Ureter (tissue), 1 donor: ENCODE measurements around the gene CFAP119. TPM values are rescaled to one million over a fixed set of nuclear protein-coding genes. Genes with fewer than 3 reads are reported as not detected.

ENCODE experiments used
- DNase-seq: peaks from one replicate; pipeline ENCODE4 v3.0.0-alpha.2; 2020; ENCODE audit warnings: low spot score
- total RNA-seq: library from RNA; stranded (reverse); gene quantifications from one replicate; pipeline ENCODE4 v1.2.4, GENCODE V29; 2023
- donor health status: DM: yes; HTN: yes; CAD: no.

The CFAP119 gene
- total RNA-seq, 1 donor from 2014 or later, result 8.7 TPM

- peak; percentile 94 for DNase-seq
Observed at GRCh38 chr16:30740364-30741251, 21.3 kb downstream of the CFAP119 start.

GRCh38 chr16:30738984-30739951 is 22.6 kb downstream of the CFAP119 start:
- DNase-seq, result no peak

GRCh38 chr16:30737794-30738648 is 23.8 kb downstream of the CFAP119 start:
- DNase-seq, result no peak

- no peak for DNase-seq
Observed at GRCh38 chr16:30736995-30737793, 24.7 kb downstream of the CFAP119 start.

- DNase-seq, result no peak
Observed at GRCh38 chr16:30731411-30731810, 30.5 kb downstream of the CFAP119 start.

- no peak for DNase-seq
Observed at GRCh38 chr16:30728899-30729672, 32.8 kb downstream of the CFAP119 start.

- DNase-seq, result no peak
Observed at GRCh38 chr16:30728321-30728720, 33.5 kb downstream of the CFAP119 start.

GRCh38 chr16:30725418-30725792 is 36.5 kb downstream of the CFAP119 start:
- DNase-seq, result no peak

- DNase-seq, result no peak
Observed at GRCh38 chr16:30724641-30725417, 37.0 kb downstream of the CFAP119 start.

GRCh38 chr16:30723725-30724355 is 38.0 kb downstream of the CFAP119 start:
- no peak for DNase-seq

GRCh38 chr16:30722916-30723315 is 38.9 kb downstream of the CFAP119 start:
- no peak for DNase-seq

- DNase-seq, result no peak
Observed at GRCh38 chr16:30722443-30722842, 39.4 kb downstream of the CFAP119 start.

GRCh38 chr16:30721606-30722005 is 40.3 kb downstream of the CFAP119 start:
- DNase-seq, result no peak

- no peak for DNase-seq
Observed at GRCh38 chr16:30721167-30721566, 40.7 kb downstream of the CFAP119 start.

GRCh38 chr16:30720694-30721093 is 41.2 kb downstream of the CFAP119 start:
- no peak for DNase-seq

- no peak for DNase-seq
Observed at GRCh38 chr16:30720086-30720485, 41.8 kb downstream of the CFAP119 start.

- no peak for DNase-seq
Observed at GRCh38 chr16:30715750-30716445, 46.0 kb downstream of the CFAP119 start.

- no peak for DNase-seq
Observed at GRCh38 chr16:30711712-30712111, 50.1 kb downstream of the CFAP119 start.
